HG02678 (cell line): ENCODE results near the gene ORM1.
A peak's percentile ranks its signal among the peaks of the same experiment; 100 is the strongest.

ENCODE experiments used
- ATAC-seq: cut with Tn5 transposase; IDR thresholded peaks from one replicate; pipeline ENCODE4 v1.9.1; 2021; ENCODE audit warnings: mild to moderate bottlenecking, moderate library complexity; ENCODE audit not compliant: unreplicated experiment

ORM1 gene

GRCh38 chr9:114341152-114341830 is 18.4 kb downstream of the ORM1 start:
- ATAC-seq: no peak

- ATAC-seq: no peak
Measured at GRCh38 chr9:114341991-114342390, 19.1 kb downstream of the ORM1 start.

- ATAC-seq: no peak
Measured at GRCh38 chr9:114342755-114343440, 20.0 kb downstream of the ORM1 start.

- ATAC-seq: no peak
Measured at GRCh38 chr9:114343471-114344187, 20.7 kb downstream of the ORM1 start.

DNA sequence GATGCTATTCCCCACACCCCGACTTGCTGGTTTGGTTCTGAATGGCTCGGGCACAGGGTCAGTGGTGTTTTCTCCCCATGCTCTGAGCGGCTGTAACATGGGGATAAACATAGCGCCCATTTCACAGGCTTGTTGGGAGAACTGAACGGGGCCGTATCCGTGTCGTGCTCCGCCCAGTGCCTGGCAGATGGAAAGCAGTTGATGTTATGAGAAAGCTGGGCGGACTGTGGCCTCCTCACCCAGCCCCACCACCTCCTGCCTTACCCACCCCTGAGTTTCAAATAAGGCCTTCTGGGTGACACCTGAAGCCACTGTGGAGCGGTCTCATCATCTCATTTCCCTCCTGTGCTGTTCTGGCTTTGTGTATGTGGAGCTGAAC is 21.3 kb downstream of the ORM1 start:
- ATAC-seq: no peak

- ATAC-seq: no peak
Measured at GRCh38 chr9:114344692-114345091, 21.8 kb downstream of the ORM1 start.

DNA sequence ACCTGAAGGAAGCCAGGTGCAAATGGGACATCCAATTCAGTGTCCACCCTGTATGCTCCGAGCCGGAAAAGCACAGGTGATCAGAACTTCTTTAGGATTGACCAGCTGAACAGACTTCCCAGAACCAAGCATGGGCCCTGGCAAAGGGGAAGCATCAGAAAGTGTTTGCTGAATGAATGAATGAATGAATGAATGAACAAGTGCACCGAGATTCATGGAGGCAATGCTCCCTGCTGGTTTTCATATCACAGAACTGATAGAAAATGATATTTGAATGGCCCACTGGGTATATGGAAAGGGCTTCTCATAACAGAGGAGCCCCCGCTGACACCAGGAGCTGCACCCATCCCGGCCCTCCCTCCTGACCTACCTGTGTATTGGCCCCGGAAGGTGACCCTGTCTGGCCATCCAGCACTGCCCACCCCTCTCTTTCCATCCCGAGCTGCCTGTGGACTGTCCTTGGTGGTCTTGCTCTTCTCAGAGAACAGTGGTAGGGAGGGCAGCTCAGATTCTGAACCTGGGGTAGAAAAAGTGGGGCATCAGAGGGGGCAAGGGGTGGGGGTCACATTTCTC is 22.7 kb downstream of the ORM1 start:
- ATAC-seq: no peak

- ATAC-seq: no peak
Measured at GRCh38 chr9:114346146-114346545, 23.2 kb downstream of the ORM1 start.

DNA sequence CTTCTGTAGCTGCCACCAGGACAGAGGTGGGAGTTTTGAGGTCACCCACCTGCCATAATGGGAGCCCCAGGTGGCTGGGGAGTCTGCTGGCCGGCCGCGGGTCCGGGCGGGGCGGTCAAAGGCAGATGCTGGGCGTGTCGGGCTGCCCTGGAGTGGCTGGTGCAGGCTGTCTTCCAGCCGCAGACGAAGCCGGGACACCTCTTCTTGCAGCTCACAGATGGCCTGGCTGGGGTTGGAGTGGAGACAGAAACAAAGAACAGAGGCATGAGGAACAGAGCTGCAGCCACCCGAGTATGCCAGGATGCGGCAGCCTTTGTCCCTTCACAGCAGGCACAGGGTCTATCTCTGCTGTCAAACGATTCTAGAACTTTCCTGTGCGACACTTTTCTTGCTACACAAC is 24.8 kb downstream of the ORM1 start:
- no peak for ATAC-seq

DNA sequence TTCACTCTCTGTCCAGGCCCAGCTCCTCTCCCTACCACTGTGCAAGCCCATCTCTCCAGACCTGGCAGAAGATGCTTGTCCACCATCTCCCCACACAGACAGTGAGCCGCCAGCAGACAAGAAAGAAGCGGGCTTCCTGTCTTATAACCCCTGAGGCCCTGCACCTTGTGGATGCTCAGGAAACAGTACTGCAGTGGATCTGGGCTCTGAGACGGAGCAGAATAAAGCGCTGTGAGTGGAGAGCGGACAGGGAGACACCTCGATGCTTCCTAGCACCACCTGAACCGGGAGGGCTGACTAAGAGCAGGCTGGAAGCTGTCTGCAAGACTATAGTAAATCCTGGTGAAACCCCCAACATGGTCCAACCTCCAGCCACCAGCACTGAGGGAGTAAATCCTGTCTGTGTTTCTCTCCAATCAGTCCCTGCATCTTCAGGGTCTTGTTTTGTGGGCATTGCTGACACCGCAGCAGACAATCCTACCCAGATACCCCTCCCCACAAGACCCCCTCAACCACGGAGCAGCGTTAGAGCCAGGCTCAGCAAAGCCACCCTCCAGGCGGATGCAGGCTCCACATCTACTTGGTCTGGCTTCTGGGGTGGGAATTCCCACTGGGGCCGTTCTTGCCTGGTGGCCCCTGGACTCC is 25.5 kb downstream of the ORM1 start:
- ATAC-seq: no peak

DNA sequence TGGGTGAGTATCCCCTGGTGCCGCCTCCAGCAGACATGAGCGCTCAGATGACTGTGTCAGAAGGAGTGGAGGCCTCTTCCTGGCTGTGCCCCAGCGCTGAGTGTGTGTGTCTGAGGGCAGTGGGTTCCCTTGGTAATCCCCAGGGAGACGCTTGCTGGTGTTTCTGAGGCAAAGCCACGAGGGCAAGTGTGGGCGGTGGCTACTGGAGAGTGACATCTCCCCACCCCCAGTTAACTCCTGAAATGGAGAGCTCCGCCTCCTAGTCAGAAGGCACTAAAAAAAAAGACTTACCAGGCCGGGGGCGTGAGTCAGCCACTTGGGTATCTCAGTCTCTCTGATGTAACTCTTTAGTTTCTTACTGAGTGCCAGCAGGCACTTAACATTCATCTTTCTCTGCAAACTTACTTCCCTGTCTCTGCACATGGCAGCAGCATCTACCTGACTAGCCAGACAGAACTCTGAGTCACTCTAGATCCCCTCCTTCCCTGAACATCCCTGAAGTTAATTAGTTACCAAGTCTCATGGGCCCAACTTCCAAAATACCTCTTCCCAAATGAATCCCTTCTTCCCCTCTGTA is 26.1 kb downstream of the ORM1 start:
- ATAC-seq: peak; percentile 95

DNA sequence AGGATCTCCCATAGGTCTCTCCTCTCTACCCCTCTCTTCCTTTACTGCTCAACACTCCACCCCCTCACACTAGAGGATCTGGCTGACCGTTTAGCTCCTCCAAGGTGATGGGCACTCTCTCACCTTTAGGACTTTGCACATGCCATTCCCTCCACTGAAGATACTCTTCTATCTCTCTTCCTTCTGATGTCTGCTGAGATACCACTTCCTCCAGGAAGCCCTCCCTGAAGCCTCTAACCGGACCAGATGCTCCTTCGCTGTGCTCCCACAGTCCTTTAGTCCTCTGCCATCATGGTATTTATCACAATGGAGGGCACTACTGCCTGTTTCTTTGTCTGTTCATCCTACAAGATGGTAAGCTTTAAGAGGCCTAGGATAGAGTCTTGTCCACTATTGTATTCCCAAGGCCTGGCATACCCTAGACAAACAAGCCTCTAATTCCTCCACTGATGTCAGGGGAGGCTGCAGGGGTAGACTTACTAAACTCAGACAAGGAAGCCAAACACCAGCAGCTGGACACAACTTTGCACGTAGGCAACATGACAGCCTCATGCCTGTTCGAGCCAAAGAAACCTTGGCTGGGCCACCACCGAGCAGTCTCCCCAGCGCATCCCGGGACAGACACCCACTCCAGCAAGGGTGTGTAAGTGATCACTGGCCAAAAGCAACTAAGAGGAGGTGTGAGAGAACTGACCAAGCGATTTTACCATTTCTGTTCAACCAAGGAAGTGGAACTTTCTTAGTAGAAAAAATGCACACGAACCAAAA is 27.0 kb downstream of the ORM1 start:
- no peak for ATAC-seq

- no peak for ATAC-seq
Measured at GRCh38 chr9:114350636-114351401, 27.9 kb downstream of the ORM1 start.

DNA sequence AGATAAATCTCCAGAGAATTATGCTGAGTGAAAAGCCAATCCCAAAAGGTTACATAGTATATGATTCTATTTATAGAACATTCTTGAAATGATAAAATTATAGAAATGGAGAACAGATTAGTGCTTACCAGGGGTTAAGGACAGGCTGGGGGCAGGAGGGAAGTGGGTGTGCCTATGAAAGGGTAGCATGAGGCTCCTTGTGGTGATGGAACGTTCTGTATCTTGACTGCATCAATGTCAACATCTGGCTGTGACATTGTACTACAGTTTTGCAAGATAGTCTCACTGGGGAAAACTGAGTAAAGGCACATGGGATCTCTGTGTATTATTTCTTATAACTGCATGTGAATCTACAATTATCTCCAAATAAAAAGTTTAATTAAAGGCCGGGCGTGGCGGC is 29.0 kb downstream of the ORM1 start:
- ATAC-seq: no peak

DNA sequence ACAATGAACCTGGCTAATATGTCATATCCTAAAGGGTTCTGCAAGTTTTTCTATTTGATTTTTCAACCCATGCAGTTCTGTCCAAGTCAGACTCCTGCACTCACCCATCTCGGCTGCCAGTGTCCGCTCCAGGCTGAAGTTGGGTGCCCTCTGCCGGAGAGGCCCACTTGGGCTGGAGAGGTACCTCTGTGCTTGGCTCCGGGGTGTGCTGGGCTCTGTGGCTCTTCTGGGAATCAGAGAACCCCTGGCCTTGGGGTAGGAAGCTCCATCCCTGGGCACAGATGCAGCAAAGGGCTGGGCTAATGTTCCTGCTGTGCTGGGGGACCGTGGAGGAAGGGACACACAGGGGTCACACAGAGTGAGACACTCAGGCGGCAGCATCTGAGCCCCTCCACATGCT is 32.9 kb downstream of the ORM1 start:
- ATAC-seq: no peak

DNA sequence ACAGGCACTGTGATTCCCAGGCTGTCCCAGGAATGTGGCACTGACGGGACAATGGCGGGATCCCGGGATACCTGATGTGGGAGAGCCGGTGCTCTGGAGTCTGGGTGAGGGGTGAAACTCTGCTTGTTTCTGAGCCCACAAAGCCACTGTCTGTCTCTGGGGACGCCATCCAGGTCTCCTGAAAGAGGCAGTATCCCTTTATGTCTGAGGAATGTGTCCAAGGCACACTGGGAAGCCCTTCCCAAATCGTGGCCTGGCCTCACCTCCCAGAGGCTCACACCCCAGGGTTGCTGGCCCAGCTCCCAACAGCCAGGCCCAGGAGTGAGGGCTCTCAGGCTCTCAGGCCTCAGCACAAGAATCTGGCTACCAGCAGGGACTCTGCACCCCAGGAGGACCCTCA is 33.9 kb downstream of the ORM1 start:
- no peak for ATAC-seq

DNA sequence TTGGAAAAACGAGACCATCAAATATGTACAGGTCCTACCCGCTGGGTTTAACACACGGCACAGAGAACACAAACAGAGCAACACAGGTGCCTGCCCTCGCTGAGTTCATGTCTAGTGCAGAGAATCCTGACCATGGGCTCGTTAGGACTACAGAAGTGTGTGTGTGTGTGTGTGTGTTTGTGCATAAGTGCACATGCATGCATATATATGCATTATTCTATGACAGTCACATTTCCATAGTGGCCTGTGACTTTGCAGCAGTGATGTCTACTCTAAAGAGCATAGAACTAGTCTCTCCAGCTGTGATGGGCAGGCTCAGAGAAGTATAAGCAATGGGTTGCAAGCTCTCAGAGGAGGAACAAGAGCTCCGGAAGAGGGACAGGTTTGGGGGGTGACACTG is 34.5 kb downstream of the ORM1 start:
- no peak for ATAC-seq

- ATAC-seq: no peak
Measured at GRCh38 chr9:114357911-114358328, 35.0 kb downstream of the ORM1 start.

DNA sequence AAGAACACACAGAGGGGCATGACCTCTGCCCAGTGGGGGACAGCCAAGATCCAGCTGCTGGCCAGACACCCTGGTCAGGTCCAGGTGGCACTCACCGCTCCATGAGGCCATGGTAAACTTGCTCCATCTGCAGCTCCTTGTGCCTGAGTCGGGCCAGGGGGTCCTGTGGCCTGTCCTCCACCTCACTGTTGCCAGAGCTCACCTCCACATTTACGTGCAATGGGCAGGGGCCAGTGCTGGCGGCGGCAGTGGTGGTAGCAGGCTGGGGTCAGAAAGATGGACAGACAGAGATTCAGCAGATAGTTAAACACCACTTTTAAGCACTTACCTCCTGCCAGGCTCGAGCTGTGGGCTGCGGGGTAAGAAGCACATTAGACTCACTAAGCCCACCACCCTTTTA is 36.9 kb downstream of the ORM1 start:
- ATAC-seq: no peak
